VCaP (cell line): ENCODE results near the gene TNFAIP8.

Experiments used
- H3K27ac ChIP-seq: fragments of 450-650 bp; 2 replicates; pipeline ENCODE4 v1.5.1; 2017
- TF ChIP-seq, protein P1 (sequence below): fragments of 450-650 bp; conservative IDR thresholded peaks from 2 replicates; pipeline ENCODE4 v1.5.1; 2017; ENCODE audit warnings: mild to moderate bottlenecking, moderate library complexity

TNFAIP8 gene

DNA sequence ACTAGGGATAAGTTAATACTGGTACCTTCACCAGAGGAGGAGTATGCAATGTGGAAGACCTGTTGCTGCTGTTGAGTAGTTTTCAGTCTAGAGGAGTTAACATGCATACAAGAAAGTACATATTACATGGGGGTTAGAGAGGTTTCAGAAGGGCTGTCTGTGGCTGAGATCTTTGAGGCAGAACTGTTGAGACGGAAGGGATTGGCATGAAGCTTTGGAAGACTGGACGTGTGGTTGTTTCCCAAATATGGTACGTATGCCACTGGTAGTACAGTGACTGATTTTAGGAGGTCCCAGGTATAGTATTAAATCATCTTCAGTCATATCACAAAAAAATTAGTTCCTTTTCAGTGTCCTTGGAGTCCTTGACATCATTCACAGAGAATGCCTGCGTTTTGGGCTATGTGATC is 17.6 kb downstream of the TNFAIP8 start:
- H3K27ac ChIP-seq: no peak overlapping the region
- TF ChIP-seq, protein P1, sequence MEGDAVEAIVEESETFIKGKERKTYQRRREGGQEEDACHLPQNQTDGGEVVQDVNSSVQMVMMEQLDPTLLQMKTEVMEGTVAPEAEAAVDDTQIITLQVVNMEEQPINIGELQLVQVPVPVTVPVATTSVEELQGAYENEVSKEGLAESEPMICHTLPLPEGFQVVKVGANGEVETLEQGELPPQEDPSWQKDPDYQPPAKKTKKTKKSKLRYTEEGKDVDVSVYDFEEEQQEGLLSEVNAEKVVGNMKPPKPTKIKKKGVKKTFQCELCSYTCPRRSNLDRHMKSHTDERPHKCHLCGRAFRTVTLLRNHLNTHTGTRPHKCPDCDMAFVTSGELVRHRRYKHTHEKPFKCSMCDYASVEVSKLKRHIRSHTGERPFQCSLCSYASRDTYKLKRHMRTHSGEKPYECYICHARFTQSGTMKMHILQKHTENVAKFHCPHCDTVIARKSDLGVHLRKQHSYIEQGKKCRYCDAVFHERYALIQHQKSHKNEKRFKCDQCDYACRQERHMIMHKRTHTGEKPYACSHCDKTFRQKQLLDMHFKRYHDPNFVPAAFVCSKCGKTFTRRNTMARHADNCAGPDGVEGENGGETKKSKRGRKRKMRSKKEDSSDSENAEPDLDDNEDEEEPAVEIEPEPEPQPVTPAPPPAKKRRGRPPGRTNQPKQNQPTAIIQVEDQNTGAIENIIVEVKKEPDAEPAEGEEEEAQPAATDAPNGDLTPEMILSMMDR: no peak

DNA sequence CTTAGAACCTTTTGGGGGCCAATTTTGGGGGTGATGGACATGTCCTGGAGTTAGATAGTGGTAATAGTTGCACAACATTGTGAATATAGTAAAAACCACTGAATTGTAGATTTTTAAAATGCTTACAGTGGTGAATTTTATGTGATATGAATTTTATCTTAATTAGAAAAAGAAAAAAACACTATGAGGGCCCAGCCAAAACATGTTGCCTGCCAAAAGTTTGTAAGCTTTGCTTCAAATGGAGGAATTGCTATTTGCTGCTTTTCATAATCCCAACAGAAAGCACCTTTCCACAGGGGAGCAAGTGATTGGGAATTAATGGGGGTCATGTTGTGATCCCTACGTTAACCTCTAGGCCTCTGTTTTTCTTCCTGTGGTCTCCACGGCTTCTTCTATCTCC is 19.1 kb downstream of the TNFAIP8 start:
- TF ChIP-seq, protein P1: no peak
- no peak overlapping the region for H3K27ac ChIP-seq

DNA sequence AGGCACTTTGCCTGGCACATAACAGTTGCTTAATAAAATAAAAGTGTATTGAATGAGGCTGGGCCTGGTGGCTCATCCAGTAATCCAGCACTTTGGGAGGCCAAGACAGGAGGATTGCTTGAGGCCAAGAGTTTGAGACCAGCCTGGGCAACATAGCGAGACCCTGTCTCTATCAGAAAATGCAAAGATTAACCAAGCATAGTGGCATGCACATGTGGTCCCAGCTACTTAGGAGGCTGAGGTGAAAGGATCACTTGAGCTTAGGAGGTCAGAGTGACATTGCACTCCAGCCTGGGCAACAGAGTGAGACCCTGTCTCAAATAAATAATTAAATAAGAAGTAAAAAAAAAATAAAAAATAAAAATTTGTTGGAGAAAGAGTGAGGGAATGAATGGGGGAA is 21.2 kb downstream of the TNFAIP8 start:
- TF ChIP-seq, protein P1: no peak
- no peak overlapping the region for H3K27ac ChIP-seq

DNA sequence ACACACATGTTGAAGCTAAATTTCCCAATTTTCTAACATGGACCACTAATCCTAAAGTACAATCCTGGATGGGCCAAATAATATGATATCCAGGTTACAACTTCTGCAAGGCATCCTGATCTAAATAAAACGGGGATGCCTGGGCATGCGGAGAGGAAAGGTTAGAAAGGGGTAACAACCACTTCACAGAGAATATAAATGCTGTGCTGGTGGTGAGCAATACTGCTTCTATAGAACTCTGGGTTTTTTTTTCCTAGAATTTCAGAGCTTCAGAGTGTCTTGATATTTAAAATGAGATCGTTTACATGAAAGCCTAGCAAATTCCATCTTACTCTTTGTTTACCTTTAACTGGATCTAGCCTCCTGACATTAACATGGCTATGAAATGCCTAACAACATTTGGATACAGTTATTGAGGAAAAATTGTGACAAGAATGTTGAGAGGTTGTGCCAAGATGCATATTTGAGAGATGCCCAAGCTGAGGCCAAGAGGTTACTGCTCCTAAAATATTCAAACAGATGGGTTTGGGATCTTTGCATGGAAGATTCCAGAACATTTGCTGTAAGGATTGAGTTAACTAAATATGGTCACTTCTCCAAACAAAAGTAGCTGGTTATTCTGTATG is 22.4 kb downstream of the TNFAIP8 start:
- H3K27ac ChIP-seq: no peak overlapping the region
- TF ChIP-seq, protein P1: no peak

DNA sequence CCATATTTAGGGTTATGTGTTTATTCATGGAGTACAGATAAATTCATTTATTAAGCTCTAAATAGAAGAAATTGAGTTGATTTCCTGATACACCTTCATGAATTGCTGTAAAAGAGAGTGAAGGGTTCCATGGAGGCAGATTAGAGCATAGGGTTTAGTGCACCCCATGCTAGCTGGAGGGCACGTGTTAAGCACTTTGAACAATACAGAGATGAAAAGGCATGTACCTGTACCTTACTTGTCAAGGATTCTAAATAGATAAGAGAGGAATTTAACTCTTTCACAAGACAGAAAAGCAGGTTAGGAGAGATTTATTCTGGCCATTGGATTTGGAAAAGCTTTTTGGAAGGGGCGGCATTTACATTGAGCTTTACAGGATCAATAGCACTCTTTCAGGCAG is 23.3 kb downstream of the TNFAIP8 start:
- TF ChIP-seq, protein P1: no peak
- no peak overlapping the region for H3K27ac ChIP-seq

DNA sequence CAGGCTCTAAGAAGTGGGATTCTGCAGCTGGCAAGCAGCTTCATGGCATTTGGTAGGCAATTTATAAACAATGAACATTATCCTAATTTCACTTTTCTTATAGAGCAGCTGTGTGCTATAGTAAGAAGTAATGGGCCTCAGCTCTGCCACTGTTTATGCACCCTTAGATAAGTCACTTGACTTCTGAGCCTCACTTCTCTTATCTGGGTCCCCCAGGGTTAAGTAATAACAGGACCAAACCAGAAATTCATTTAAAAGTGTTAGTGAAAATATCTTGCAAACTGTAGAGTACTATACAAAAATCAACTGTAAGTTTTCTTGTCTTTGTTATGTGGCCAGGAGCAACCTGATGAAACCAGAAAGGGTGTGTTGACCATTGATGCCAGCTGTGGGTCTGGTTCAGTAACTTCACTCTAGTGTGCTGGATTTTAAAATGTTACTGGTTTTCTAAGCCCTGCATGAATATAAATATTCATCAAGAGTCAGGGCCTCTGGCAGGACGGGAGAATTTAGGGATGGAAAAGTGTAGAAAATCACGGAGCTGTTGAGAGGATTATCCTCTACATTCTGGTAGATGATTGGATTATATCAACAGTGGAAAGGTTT is 24.2 kb downstream of the TNFAIP8 start:
- TF ChIP-seq, protein P1: no peak

DNA sequence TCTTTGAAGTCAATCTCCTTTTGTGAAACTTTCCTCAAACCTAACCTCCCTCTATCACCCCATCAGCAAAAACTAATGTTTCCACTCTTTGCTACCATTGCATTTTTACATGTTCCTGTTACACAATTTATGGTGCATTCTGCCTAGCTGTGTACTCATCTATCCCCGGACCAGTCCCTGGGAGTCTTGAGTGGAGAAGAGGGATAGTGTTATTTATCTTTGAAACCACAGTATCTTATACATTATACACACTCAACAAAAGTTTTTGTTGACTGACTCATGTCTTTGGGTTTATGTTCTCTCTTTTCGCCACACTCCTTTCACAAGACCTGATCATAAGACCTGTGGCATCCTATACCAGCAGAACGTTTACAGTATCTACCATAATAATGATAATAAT is 26.4 kb downstream of the TNFAIP8 start:
- no peak overlapping the region for H3K27ac ChIP-seq

More for the DNA sequence above, 24.2 kb downstream of the TNFAIP8 start:
- H3K27ac ChIP-seq: no peak overlapping the region

More for the DNA sequence above, 26.4 kb downstream of the TNFAIP8 start:
- TF ChIP-seq, protein P1: no peak
